Liver (tissue), 9 donors: Measurements from ENCODE around the gene PPP1R16B. TPM values are rescaled to one million over a fixed set of nuclear protein-coding genes. Genes with fewer than 3 reads are reported as not detected.
A peak's percentile ranks its signal among the peaks of the same experiment; 100 is the strongest.

ENCODE experiments used
- DNase-seq: peaks from one replicate; pipeline ENCODE4 v3.0.0-alpha.2; 2017; ENCODE audit warnings: low spot score
- H3K27ac ChIP-seq, 2 donors: one replicate each; pipeline ENCODE4 v1.7.0; 2013; ENCODE audit warnings: inconsistent platforms in 2 of 2, low read length in 2 of 2, control low read depth in 1 of 2, low read depth in 1 of 2, mild to moderate bottlenecking in 1 of 2
- H3K27me3 ChIP-seq, 4 donors: one replicate each; pipeline versions ENCODE4 v1.6.1 to v1.7.0; 2013; ENCODE audit warnings: low read length in 3 of 4, inconsistent platforms in 1 of 4, mild to moderate bottlenecking in 1 of 4, moderate library complexity in 1 of 4; ENCODE audit not compliant: control insufficient read depth in 4 of 4, insufficient read depth in 4 of 4
- H3K36me3 ChIP-seq, 4 donors: one replicate each; pipeline versions ENCODE4 v1.6.1 to v1.7.0; 2013; ENCODE audit warnings: low read length in 3 of 4, mild to moderate bottlenecking in 3 of 4, low read depth in 1 of 4, moderate library complexity in 1 of 4; ENCODE audit not compliant: control insufficient read depth in 4 of 4, insufficient read depth in 3 of 4
- H3K4me1 ChIP-seq, 4 donors: one replicate each; pipeline versions ENCODE4 v1.6.1 to v1.7.0; 2013; ENCODE audit warnings: low read length in 3 of 4, mild to moderate bottlenecking in 3 of 4, moderate library complexity in 1 of 4; ENCODE audit not compliant: control insufficient read depth in 4 of 4, insufficient read depth in 4 of 4
- H3K4me3 ChIP-seq, 3 donors: one replicate each; pipeline versions ENCODE4 v1.6.1 to v1.7.0; 2013; ENCODE audit warnings: low read length in 3 of 3, control low read depth in 1 of 3, low read depth in 1 of 3, mild to moderate bottlenecking in 1 of 3
- H3K9ac ChIP-seq, 2 donors: one replicate each; pipeline ENCODE4 v1.7.0; 2013; ENCODE audit warnings: low read length in 2 of 2, mild to moderate bottlenecking in 2 of 2, moderate library complexity in 2 of 2, control low read depth in 1 of 2, low read depth in 1 of 2
- H3K9me3 ChIP-seq, 4 donors: one replicate each; pipeline versions ENCODE4 v1.6.1 to v1.7.0; 2013; ENCODE audit warnings: low read length in 3 of 4; ENCODE audit not compliant: control insufficient read depth in 4 of 4
- EGR1 ChIP-seq, 2 donors: IDR thresholded peaks; 2 replicates each; pipeline ENCODE4 v1.6.1; 2016 to 2018; ENCODE audit warnings: antibody characterized with exemption in 2 of 2, low read depth in 2 of 2
- FOXA1 ChIP-seq: IDR thresholded peaks from 2 replicates; pipeline ENCODE4 v1.6.1; 2016; ENCODE audit warnings: antibody characterized with exemption
- FOXA2 ChIP-seq: IDR thresholded peaks from 2 replicates; pipeline ENCODE4 v1.6.1; 2016; ENCODE audit warnings: antibody characterized with exemption
- GABPA ChIP-seq, 2 donors: IDR thresholded peaks in 1 of 2; conservative IDR thresholded peaks in 1 of 2; 2 replicates each; pipeline ENCODE4 v1.6.1; 2016; ENCODE audit warnings: antibody characterized with exemption in 2 of 2, mild to moderate bottlenecking in 1 of 2, moderate library complexity in 1 of 2
- HNF4A ChIP-seq, 2 donors: conservative IDR thresholded peaks; 2 replicates each; pipeline ENCODE4 v1.6.1; 2016; ENCODE audit warnings: antibody characterized with exemption in 2 of 2, mild to moderate bottlenecking in 2 of 2
- HNF4G ChIP-seq: IDR thresholded peaks from 2 replicates; pipeline ENCODE4 v1.6.1; 2016; ENCODE audit warnings: antibody characterized with exemption
- JUND ChIP-seq, 2 donors: IDR thresholded peaks; 2 replicates each; pipeline ENCODE4 v1.6.1; 2016; ENCODE audit warnings: antibody characterized with exemption in 2 of 2
- RAD21 ChIP-seq, 2 donors: IDR thresholded peaks; 2 replicates each; pipeline ENCODE4 v1.6.1; 2016; ENCODE audit warnings: antibody characterized with exemption in 2 of 2, mild to moderate bottlenecking in 2 of 2
- SP1 ChIP-seq: IDR thresholded peaks from 2 replicates; pipeline ENCODE4 v1.6.1; 2018; ENCODE audit warnings: antibody characterized with exemption, mild to moderate bottlenecking
- TAF1 ChIP-seq: conservative IDR thresholded peaks from 2 replicates; pipeline ENCODE4 v1.6.1; 2016; ENCODE audit warnings: antibody characterized with exemption, mild to moderate bottlenecking
- YY1 ChIP-seq: IDR thresholded peaks from 2 replicates; pipeline ENCODE4 v1.6.1; 2016; ENCODE audit warnings: antibody characterized with exemption, mild to moderate bottlenecking
- WGBS: extraction: QIAGEN DNeasy Blood & Tissue Kit; methylation state at CpG from one replicate; pipeline ENCODE4 v1.1.7; 2013; 5-methylcytosine and 5-hydroxymethylcytosine counted together
- polyA plus RNA-seq, 2 donors: library from polyadenylated mRNA; stranded (reverse) in 1 of 2; unstranded in 1 of 2; fragments of 200-250 nt in 1 of 2; fragments of >200 nt in 1 of 2; fragmentation: Nextera tagmentation in 1 of 2; extraction: Ambion mirVana in 1 of 2; gene quantifications; one replicate each; pipeline versions ENCODE4 v1.2.1 to v1.2.3, GENCODE V29; 2013 to 2015
- total RNA-seq, 2 donors: library from RNA; depleted of rRNA; stranded (reverse); fragments of >200 nt; gene quantifications; one replicate each; pipeline ENCODE4 v1.2.3, GENCODE V29; 2014
- TF ChIP-seq, protein P1 (sequence below): IDR thresholded peaks from 2 replicates; pipeline ENCODE4 v1.6.1; 2016; ENCODE audit warnings: antibody characterized with exemption
- TF ChIP-seq, protein P2 (sequence below): IDR thresholded peaks from 2 replicates; pipeline ENCODE4 v1.6.1; 2016; ENCODE audit warnings: antibody characterized with exemption
- TF ChIP-seq, protein P3 (sequence below): IDR thresholded peaks from 2 replicates; pipeline ENCODE4 v1.6.1; 2016; ENCODE audit warnings: antibody characterized with exemption
- TF ChIP-seq, protein P4 (sequence below): IDR thresholded peaks from 2 replicates; pipeline ENCODE4 v1.6.1; 2016; ENCODE audit warnings: antibody characterized with exemption, mild to moderate bottlenecking
- donor health status: healthy.
- donor health status: healthy.
- donor health status: healthy.
- donor health status: healthy.
- donor health status: healthy.

The PPP1R16B gene
- total and polyA plus RNA-seq, 4 donors = 0.84 to 5.7 (median 1.2) TPM

DNA sequence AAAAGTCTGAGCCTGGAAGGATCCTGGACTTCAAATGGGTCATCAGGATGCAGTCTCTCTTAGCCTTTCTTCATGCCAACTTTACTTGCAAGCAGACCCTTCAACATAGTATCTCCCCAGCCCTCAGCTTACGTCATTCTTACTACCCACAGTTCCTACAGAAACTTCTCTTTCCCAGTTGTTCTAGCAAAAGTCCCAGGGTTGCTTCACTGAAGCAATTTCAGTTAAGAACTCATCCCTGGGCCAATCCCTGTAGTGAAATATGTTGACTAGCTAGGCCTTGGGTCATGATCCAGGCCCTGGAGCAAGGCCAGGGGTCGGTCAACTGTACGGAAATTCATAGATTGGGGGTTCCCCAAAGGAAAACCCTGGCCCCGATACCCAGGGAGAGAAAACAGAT lies 112.2 kb downstream of the PPP1R16B start:
- Histone ChIP-seq H3K9me3 (no peaks in the 10 kb centered on the region), H3K4me1 (peaks cover 0 to 17% (median 6%) of the 10 kb centered on the region in 4 donors), H3K9ac (no peak overlapping the region), H3K36me3 (peaks cover 0 to 3% (median 0%) of the 10 kb centered on the region in 4 donors), H3K4me3 (no peak overlapping the region), H3K27ac (peak overlapping the region; percentile 3 to 59), H3K27me3 (no peaks in the 10 kb centered on the region)
- no peak for TF ChIP-seq YY1
- TF ChIP-seq, protein P1, sequence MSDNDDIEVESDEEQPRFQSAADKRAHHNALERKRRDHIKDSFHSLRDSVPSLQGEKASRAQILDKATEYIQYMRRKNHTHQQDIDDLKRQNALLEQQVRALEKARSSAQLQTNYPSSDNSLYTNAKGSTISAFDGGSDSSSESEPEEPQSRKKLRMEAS = no peak
- TF ChIP-seq SP1 = peak; percentile 24
- TF ChIP-seq FOXA1 = no peak
- TF ChIP-seq TAF1 = no peak
- TF ChIP-seq HNF4A (conservative IDR thresholded peaks at IDR 0.05) = peak in 1 of 2 donors; percentile 10
- TF ChIP-seq GABPA (IDR thresholded peaks at IDR 0.05 in 1 of 2, conservative IDR thresholded peaks at IDR 0.05 in 1 of 2) = no peak
- TF ChIP-seq FOXA2 = no peak
- TF ChIP-seq JUND (IDR thresholded peaks at IDR 0.05) = no peak
- TF ChIP-seq, protein P2, sequence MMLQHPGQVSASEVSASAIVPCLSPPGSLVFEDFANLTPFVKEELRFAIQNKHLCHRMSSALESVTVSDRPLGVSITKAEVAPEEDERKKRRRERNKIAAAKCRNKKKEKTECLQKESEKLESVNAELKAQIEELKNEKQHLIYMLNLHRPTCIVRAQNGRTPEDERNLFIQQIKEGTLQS = no peak
- TF ChIP-seq RAD21 (IDR thresholded peaks at IDR 0.05) = no peak
- no peak for TF ChIP-seq HNF4G
- no peak for TF ChIP-seq EGR1 (IDR thresholded peaks at IDR 0.05; ENCODE audit: low read depth in 2 of 2)
- TF ChIP-seq, protein P3, sequence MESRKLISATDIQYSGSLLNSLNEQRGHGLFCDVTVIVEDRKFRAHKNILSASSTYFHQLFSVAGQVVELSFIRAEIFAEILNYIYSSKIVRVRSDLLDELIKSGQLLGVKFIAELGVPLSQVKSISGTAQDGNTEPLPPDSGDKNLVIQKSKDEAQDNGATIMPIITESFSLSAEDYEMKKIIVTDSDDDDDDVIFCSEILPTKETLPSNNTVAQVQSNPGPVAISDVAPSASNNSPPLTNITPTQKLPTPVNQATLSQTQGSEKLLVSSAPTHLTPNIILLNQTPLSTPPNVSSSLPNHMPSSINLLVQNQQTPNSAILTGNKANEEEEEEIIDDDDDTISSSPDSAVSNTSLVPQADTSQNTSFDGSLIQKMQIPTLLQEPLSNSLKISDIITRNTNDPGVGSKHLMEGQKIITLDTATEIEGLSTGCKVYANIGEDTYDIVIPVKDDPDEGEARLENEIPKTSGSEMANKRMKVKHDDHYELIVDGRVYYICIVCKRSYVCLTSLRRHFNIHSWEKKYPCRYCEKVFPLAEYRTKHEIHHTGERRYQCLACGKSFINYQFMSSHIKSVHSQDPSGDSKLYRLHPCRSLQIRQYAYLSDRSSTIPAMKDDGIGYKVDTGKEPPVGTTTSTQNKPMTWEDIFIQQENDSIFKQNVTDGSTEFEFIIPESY = no peak
- TF ChIP-seq, protein P4, sequence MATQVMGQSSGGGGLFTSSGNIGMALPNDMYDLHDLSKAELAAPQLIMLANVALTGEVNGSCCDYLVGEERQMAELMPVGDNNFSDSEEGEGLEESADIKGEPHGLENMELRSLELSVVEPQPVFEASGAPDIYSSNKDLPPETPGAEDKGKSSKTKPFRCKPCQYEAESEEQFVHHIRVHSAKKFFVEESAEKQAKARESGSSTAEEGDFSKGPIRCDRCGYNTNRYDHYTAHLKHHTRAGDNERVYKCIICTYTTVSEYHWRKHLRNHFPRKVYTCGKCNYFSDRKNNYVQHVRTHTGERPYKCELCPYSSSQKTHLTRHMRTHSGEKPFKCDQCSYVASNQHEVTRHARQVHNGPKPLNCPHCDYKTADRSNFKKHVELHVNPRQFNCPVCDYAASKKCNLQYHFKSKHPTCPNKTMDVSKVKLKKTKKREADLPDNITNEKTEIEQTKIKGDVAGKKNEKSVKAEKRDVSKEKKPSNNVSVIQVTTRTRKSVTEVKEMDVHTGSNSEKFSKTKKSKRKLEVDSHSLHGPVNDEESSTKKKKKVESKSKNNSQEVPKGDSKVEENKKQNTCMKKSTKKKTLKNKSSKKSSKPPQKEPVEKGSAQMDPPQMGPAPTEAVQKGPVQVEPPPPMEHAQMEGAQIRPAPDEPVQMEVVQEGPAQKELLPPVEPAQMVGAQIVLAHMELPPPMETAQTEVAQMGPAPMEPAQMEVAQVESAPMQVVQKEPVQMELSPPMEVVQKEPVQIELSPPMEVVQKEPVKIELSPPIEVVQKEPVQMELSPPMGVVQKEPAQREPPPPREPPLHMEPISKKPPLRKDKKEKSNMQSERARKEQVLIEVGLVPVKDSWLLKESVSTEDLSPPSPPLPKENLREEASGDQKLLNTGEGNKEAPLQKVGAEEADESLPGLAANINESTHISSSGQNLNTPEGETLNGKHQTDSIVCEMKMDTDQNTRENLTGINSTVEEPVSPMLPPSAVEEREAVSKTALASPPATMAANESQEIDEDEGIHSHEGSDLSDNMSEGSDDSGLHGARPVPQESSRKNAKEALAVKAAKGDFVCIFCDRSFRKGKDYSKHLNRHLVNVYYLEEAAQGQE = no peak
- 31% methylated on average over 4 of the region's 4 CpGs for WGBS
- DNase-seq = no peak

DNA sequence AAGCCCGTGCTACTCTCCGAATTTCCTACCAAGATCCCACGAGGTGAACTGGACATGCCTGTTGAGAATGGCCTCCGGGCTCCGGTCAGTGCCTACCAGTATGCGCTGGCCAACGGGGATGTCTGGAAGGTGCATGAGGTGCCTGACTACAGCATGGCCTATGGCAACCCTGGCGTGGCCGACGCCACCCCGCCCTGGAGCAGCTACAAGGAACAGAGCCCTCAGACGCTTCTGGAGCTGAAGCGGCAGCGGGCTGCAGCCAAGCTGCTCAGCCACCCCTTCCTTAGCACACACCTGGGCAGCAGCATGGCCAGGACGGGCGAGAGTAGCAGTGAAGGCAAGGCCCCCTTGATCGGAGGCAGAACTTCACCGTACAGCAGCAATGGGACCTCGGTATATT lies 112.7 kb downstream of the PPP1R16B start:
- Histone ChIP-seq H3K4me1 (peaks cover 0 to 17% (median 6%) of the 10 kb centered on the region in 4 donors), H3K36me3 (peaks cover 0 to 3% (median 0%) of the 10 kb centered on the region in 4 donors), H3K9ac (no peak overlapping the region), H3K27me3 (no peaks in the 10 kb centered on the region), H3K27ac (no peak overlapping the region), H3K4me3 (no peak overlapping the region), H3K9me3 (no peaks in the 10 kb centered on the region)
- TF ChIP-seq SP1 = no peak
- TF ChIP-seq GABPA (IDR thresholded peaks at IDR 0.05 in 1 of 2, conservative IDR thresholded peaks at IDR 0.05 in 1 of 2) = no peak
- TF ChIP-seq, protein P1 = no peak
- TF ChIP-seq TAF1 = no peak
- TF ChIP-seq HNF4A (conservative IDR thresholded peaks at IDR 0.05) = no peak
- TF ChIP-seq, protein P3 = no peak
- no peak for TF ChIP-seq HNF4G
- no peak for TF ChIP-seq FOXA1
- no peak for TF ChIP-seq FOXA2
- no peak for TF ChIP-seq RAD21 (IDR thresholded peaks at IDR 0.05)
- no peak for TF ChIP-seq EGR1 (IDR thresholded peaks at IDR 0.05; ENCODE audit: low read depth in 2 of 2)
- TF ChIP-seq, protein P2 = no peak
- no peak for DNase-seq
- 92% methylated on average over 19 of the region's 19 CpGs for WGBS
